Activated gamma-delta T cell treated with anti-CD3 and anti-CD28 coated beads, Interleukin-2, amount 50 U/mL, for 16 hours (primary cell): ENCODE measurements around the gene ILK.

Source experiments
- DNase-seq: peaks from one replicate; pipeline ENCODE4 v3.0.0-alpha.2; 2020; ENCODE audit warnings: low read depth

Gene ILK

GRCh38 chr11:6621711-6622211, 18.2 kb downstream of the ILK start:
- no peak for DNase-seq

- no peak for DNase-seq
Observed at GRCh38 chr11:6622261-6623171, 18.9 kb downstream of the ILK start.

- no peak for DNase-seq
Observed at GRCh38 chr11:6623391-6624363, 20.1 kb downstream of the ILK start.

- no peak for DNase-seq
Observed at GRCh38 chr11:6625156-6625831, 21.7 kb downstream of the ILK start.

GRCh38 chr11:6625832-6626420, 22.4 kb downstream of the ILK start:
- DNase-seq: no peak

- no peak for DNase-seq
Observed at GRCh38 chr11:6626971-6627761, 23.6 kb downstream of the ILK start.

- no peak for DNase-seq
Observed at GRCh38 chr11:6627762-6628241, 24.2 kb downstream of the ILK start.

GRCh38 chr11:6628526-6628925, 25.0 kb downstream of the ILK start:
- DNase-seq: no peak

- no peak for DNase-seq
Observed at GRCh38 chr11:6629573-6629891, 26.0 kb downstream of the ILK start.

- DNase-seq: no peak
Observed at GRCh38 chr11:6629892-6630631, 26.5 kb downstream of the ILK start.

GRCh38 chr11:6630632-6631291, 27.2 kb downstream of the ILK start:
- DNase-seq: no peak

- DNase-seq: no peak
Observed at GRCh38 chr11:6631361-6631890, 27.9 kb downstream of the ILK start.

- DNase-seq: no peak
Observed at GRCh38 chr11:6632116-6633073, 28.8 kb downstream of the ILK start.

- DNase-seq: no peak
Observed at GRCh38 chr11:6633422-6634408, 30.1 kb downstream of the ILK start.

- DNase-seq: no peak
Observed at GRCh38 chr11:6634534-6634933, 31.0 kb downstream of the ILK start.

GRCh38 chr11:6635082-6635932, 31.7 kb downstream of the ILK start:
- DNase-seq: no peak
